ENCODE measurements around the gene CD69.

- no peak for TF ChIP-seq POLR2AphosphoS5 (IDR thresholded peaks at IDR 0.05)
- no peak for TF ChIP-seq POLR2A (IDR thresholded peaks at IDR 0.05)
Observed at GRCh38 chr12:9762369-9762768, 1.7 kb upstream of the CD69 start.

All from gastroesophageal sphincter (tissue), 2 donors.